NCI-H748 (cell line): Measurements from ENCODE around the gene CCDC74B.
"Not testable (repeated sequence)": the region's sequence is repeated elsewhere in the genome, so short reads cannot be mapped to it uniquely, and the experiment has no call there.

ENCODE experiments used
- DNase-seq: peaks from one replicate; lab custom pipeline; 2025; ENCODE audit not compliant: unreplicated experiment; lab: John Stamatoyannopoulos, UW

Gene CCDC74B

GRCh38 chr2:130169163-130169562 is 24.3 kb upstream of the CCDC74B start:
- not testable (repeated sequence) for DNase-seq

- DNase-seq, result not testable (repeated sequence)
These were observed 21.7 kb upstream of the CCDC74B start for GRCh38 chr2:130166611-130167010.

DNA sequence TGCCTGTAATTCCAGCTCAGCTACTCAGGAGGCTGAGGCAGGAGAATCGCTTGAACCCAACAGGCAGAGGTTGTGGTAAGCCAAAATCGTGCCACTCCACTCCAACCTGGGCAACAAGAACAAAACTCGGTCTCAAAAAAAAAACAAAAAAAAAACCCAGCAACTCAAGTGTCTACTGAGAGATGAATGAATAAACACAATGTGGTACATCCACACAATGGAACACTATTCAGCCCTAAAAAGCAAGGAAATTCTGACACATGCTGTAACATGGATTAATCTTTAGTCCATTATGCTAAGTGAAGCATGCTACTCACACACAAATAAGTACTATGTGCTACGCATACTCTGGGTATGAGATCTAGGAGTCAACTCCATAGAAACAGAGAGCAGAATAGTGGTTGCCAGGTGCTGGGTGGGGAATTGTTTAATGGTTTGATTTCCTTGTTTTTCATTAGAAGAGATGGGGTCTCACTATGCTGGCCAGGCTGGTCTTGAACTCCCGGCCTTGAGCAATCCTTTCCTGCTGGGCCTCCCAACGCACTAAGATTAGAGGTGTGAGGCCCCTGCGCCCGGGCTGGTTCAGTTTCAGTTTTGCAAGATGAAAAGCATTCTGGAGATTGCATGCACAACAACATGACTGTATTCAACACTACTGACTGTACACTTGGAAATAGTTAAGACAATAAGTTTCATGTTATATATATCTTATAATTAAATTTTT is 20.5 kb upstream of the CCDC74B start:
- no peak for DNase-seq

- DNase-seq, result no peak
These were observed 18.1 kb upstream of the CCDC74B start for GRCh38 chr2:130162968-130163367.

DNA sequence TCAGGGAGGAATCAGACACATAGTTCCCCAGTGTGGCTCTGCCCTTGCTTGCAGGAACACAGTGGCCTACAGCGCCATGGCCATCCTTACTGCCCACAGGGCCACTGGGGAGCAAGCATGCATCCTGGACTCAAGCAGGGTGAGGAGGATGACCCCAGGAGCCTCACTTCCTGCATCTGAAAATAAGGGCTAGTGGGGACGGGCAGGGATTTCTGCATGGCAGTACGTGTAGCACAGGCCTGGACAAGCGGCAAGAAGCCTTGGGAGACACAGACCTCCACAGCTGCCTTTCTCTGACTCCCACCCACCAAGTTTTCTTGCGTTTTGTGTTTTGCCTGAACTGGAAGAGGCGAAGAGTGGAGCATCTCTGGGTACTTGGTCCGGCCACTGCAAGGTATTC is 17.6 kb upstream of the CCDC74B start:
- not testable (repeated sequence) for DNase-seq

DNA sequence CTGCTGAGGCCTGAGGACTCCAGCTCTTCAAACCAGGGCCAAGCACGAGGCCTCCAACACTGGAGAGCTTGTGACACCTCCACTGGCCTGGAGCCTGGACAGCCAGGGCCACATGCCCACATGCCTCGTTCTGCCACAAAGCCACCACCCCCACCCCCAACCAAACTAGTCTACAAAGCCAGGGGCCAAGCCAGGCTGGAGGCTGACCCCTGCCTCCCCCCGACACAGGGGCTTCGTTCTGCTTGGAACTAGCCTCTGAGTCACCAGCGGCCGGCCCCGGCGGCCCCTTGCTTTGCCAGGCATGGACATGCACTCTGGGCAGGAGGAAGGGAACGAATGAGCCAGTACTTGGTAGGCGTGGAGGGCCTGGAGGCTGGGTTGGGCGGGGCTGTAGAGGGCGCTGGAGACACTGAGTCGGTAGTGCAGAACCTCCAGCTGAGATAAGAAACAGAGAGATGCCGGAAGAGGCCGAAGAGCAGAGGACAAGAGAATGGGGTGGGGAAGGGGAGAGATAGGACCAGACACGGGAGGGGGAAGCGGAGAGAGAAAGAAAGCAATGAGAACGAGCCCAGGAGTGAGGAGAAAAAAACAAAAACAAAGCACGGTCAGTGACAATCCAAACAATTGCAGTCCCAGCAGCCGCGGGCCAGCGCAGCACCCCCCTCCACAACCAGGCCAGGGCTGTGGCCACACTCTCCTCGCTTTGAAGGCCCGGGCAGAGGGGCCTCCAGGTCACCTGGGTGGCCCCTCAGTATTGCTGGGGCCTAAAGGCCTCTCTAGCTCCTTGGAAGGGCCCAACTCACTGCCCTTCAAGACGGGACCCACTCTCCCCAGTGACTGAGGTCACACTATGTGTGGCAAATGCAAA is 16.2 kb upstream of the CCDC74B start:
- DNase-seq, result not testable (repeated sequence)

GRCh38 chr2:130160131-130160530 is 15.2 kb upstream of the CCDC74B start:
- DNase-seq, result no peak

GRCh38 chr2:130159376-130159775 is 14.5 kb upstream of the CCDC74B start:
- not testable (repeated sequence) for DNase-seq

GRCh38 chr2:130158631-130159030 is 13.7 kb upstream of the CCDC74B start:
- no peak for DNase-seq

DNA sequence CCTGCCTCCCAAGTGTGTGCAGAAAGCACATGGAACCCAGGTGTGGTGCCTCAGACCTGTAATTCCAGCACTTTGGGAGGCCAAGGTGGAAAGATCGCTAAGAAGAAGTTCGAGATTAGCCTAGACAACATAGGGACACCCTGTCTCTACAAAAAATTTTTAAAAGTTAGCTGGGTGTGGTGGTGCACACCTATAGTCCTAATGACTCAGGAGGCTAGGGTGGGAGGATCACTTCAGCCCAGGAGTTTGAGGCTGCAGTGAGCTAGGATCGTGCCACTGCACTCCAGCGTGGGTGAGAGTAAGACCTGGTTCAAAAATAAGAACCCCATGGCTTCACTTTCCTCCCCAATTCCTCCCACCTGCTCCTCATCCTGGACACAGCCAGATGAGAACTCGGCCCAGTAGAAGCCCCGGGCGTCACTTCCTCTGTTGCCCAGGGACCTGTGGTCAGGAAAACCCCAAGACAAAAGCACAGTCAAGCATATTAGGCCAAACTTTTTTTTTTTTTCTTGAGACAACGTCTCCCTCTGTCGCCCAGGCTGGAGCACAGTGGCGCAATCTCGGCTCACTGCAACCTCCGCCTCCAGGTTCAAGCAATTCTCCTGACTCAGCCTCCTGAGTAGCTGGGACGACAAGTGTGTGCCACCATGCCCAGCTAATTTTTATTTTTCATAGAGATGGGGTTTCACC is 13.1 kb upstream of the CCDC74B start:
- not testable (repeated sequence) for DNase-seq

- DNase-seq, result not testable (repeated sequence)
These were observed 12.4 kb upstream of the CCDC74B start for GRCh38 chr2:130157354-130157753.

DNA sequence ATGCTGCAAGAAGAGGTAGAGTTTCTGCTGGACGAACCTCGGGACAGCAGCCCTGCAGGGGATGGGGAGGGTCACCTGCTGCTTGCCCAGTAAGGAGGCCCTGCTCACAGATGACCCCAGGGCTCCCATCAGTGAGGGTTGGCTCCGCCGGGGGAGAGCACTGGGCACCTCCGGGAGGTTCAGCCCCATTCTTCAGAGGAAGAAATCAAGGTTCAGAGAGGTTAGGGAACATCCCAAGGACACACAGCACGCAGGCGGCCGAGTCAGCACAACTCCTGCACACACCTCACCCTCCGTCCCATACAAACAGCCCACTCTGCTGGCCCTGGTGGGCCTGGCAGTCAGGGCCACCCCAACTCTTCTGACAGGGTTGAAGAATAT is 11.7 kb upstream of the CCDC74B start:
- DNase-seq, result no peak

DNA sequence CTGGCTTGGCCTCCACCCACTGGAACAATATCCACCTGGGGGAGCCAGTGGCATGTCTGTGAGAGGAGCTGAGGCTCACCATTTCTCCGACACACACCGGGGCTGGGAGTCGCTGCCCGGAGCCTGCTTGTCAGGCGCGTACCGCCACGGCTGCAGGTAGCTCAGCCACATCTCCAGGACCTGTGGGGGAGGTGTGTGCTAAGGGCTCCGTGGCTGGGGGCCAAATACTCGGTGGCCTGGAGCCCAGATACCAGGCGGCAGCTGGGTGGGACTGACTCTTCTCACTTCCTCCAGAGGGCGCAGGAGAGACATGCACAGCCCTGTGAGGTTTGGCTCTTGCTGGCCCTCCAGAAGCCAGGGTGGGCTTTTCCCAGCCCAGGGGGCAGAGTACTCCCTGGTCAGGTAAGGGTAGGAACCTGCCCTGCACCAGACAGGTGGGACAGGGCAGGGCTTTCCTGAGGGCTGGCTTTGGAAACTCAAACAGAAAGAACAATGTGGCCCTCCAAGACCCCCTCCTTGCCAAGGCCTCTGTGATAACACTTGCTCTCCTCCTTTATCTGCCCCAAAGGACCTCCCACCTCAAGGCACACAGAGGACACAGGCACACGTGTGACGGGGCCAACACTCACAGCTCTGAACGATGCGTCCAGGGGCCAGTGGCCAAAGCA is 11.2 kb upstream of the CCDC74B start:
- DNase-seq, result peak; percentile 25

DNA sequence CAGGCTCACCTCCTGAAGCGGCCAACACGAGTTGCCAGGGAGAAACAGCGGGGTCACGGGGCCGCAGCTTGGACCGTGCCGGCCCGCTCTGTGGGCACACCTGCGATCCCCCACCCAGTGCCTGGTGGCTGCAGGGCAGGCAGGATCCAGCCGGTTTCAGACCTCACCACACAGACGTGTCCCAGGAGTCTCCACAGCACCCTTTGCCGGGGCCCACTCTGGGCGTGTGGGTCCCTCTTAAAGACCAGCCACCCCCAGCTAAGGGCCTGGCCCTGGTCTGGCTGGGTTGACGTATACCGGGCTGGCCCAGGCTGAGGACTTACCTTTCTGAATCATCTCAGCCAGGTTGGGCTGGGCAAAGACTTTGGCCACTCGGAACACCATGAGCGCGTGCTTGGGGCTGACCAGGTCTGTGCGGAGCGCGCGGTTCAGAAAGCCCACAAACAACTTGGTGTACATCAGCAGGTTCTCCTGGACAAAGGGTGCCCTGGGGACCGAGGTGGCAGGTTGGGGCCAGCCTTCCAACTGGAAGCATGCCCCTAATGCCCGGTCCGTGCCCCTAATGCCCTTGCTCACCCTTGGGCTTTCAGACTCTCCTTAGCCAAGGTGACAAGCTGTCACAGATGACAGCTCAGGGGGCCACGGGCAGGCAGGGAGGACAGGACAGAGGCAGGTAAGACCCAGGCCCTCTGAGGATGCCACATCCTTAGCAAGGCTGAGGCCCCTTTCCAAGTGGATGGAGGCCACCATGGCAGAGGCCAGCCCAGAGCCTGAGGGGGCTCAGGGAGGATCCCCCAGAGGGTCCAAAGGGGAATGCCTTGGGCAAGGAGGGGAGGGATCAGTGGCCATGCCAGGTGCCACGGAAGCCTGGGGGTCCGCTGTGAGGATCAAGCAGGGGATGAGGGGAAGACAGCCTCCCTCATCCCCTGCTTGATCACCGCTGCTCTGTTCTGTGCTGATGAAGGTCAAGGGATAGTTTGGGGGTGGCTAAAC is 10.2 kb upstream of the CCDC74B start:
- DNase-seq, result no peak

DNA sequence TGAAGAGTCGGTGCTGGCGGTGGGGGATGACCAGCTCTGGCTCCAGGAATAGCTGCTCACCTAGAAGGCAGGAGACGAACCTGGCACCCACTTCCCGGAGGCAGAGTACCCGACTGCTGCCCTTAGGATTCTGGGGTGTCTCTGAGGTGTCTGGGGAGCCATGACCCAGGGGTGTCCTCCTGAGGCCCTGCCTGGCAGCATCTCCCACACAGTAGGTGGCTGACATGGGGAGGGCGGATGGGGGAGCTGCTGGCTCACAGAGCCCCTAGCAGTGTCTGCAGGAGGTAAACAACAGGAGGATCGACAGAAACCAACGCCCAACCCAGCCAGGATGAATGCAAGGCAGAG is 9.5 kb upstream of the CCDC74B start:
- not testable (repeated sequence) for DNase-seq

- not testable (repeated sequence) for DNase-seq
These were observed 9.0 kb upstream of the CCDC74B start for GRCh38 chr2:130153721-130154422.

DNA sequence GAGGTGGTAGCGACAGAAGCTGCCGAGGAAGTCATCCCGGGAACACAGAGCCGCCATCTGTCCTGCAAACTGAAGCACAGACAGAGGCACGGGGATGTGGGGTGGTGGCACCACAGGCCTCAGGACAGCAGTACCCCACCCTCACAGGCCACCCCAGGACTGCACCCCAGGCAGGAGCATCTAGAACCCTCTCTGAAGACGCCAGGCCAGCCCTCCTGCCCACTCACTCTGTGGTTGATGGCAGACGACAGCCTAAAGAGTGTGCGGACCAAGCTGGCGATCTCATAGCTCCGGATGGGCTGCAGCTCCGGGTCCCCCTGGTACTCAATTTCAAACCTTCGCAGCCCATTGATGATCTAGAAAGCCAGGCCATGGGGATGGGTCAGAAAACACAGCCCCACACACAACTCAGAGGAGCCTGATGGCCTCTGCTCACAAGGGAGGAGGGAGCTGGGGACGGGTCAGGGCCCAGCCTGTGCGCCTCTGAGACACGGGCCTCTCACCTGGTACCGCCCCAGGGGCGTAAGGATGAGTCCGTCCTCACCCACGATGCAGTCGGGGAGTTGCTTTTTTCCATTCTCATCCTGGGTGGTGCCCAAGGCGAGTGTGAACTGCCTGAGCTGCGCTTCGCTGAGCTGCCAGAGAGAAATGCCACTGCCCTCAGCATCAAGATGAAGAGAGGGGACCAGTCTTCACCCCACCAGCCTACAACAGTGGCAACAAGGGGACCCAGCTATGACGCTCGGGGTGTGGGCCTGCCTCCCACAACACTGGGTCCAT is 8.1 kb upstream of the CCDC74B start:
- DNase-seq, result no peak

- not testable (repeated sequence) for DNase-seq
These were observed 7.4 kb upstream of the CCDC74B start for GRCh38 chr2:130152136-130152815.
